GM10266 (cell line): Measurements from ENCODE around the gene GTF2A1.

ENCODE experiments used
- DNase-seq: peaks from one replicate; pipeline ENCODE4 v3.0.0; 2012; ENCODE audit errors: extremely low spot score
- TF ChIP-seq, protein P1 (sequence below): IDR thresholded peaks from 2 replicates; pipeline ENCODE4 v1.5.1; 2012; ENCODE audit warnings: mild to moderate bottlenecking, low read depth; ENCODE audit not compliant: control insufficient read depth, insufficient read depth; ENCODE audit errors: missing control alignments

The GTF2A1 gene

DNA sequence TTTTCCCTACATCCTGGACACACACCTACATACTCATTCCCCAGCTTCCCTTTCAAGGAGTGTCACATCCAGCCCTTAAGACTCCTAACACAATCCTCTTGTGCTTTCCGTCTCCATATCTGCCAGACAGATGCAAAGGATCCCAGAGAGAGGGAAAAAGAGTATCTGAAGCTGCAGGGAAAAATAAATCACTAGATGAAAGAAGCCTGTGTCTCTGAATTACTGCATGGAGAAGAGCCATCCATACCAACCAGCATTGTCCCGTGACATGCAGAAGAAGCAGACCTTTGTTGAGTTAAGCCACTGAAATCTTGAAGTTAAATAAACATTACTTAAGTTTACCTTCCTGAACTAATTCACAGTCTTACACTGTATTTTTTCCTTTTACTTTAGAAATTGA is 54.6 kb downstream of the GTF2A1 start:
- TF ChIP-seq, protein P1, sequence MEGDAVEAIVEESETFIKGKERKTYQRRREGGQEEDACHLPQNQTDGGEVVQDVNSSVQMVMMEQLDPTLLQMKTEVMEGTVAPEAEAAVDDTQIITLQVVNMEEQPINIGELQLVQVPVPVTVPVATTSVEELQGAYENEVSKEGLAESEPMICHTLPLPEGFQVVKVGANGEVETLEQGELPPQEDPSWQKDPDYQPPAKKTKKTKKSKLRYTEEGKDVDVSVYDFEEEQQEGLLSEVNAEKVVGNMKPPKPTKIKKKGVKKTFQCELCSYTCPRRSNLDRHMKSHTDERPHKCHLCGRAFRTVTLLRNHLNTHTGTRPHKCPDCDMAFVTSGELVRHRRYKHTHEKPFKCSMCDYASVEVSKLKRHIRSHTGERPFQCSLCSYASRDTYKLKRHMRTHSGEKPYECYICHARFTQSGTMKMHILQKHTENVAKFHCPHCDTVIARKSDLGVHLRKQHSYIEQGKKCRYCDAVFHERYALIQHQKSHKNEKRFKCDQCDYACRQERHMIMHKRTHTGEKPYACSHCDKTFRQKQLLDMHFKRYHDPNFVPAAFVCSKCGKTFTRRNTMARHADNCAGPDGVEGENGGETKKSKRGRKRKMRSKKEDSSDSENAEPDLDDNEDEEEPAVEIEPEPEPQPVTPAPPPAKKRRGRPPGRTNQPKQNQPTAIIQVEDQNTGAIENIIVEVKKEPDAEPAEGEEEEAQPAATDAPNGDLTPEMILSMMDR, result no peak
- no peak for DNase-seq

DNA sequence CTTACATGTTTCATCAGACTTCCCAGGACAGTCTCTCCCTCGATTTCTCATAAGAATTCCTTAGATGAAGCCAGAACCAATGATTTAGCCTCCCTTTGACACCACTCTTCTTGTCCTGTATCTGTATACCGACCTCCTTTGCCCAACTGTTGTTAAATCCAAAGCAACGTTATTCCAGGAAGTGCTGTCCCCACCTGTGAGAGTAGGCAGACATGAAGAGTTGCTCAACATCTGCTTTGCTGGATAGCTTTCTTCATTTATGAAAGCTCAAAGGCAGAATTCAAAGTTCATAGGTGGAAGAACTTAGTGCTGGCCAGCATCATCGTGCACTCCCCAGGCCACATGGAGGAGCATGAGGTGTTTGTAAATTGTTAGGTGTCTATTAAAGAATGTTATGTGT is 55.6 kb downstream of the GTF2A1 start:
- no peak for DNase-seq
- TF ChIP-seq, protein P1, result no peak

DNA sequence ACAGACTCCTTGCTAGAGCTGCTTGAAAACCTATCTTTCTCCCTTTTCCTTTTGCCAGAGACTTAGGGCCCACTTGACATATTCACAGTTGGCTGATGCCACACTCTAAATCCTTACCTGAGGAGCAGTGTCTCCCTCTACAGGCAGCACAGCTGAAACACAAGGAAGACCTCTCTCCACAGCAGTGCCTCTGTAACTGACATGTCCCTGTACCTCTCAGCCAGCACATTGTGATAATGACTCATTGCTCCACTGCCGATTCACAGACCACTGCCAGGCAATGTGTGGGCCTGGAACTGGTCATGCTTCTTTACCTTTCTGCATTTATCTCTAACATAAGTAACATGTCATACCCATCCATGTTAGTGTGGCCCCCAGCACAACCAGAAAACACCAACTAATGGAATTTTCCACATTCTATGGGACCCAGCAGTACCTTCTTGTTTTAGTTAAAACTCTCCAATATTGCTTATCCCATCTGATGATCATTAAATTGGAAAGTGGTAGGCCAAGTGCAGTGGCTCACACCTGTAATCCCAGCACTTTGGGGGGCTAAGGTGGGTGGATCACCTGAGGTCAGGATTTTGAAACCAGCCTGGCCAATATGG is 56.5 kb downstream of the GTF2A1 start:
- peak; percentile 51 for DNase-seq
- TF ChIP-seq, protein P1, result peak; percentile 76

DNA sequence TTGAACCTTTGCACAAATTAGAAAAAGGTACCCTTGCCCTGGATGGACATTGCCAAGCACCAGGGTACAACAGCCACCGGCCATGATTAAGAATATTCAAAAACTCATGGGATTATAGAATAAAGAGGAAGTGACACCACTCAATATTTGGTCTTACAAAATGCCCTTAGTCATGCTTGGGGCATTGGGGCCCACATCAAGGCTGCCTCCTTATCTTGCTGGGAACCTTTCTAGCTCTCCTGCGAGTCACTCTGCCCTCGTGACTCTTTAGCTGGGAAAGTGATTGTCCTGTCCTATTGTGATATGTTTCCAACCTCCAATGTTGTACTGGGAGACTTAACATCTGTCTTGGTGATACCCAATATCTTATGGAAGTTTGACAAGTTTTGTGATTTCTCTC is 57.8 kb downstream of the GTF2A1 start:
- DNase-seq, result no peak
- TF ChIP-seq, protein P1, result no peak

DNA sequence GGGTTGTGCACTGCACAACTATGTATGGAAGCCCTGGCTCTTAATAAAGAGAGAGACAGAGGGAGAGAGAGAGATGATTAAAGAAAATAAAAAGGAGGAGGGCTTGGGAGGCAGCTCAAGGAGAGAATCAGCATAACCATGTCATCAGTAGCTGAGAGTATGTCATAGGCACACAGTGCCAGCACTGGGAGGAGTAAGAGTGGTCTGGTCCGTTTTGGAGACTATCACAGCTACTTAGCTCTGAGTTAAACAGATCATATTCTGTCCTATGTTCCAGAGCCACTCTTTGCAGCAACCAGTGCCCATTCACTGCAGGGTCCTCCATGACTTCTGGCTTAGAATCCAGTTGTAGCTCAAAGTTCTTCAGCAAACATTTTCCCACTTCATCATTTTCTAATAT is 59.0 kb downstream of the GTF2A1 start:
- TF ChIP-seq, protein P1, result no peak
- no peak for DNase-seq

DNA sequence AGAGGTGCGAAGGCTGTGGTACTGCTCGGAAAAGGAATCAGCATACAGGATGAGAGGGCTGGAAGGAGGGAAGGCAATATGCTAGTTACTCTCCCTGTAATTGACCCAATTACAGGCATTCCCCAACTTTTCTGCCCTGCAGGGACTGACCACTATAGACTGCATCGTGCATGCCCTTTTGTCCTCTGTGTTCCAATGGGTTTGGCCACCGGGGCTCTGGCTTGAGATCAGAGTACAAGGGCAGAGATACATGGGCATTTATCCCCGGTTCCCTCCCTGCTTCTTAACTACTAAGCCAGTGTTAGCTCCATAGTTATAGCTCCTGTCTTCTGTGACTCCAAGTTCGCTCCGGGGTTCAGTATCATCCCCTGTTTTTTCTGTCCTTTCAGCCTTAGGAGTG is 59.7 kb downstream of the GTF2A1 start:
- no peak for DNase-seq
- TF ChIP-seq, protein P1, result no peak

DNA sequence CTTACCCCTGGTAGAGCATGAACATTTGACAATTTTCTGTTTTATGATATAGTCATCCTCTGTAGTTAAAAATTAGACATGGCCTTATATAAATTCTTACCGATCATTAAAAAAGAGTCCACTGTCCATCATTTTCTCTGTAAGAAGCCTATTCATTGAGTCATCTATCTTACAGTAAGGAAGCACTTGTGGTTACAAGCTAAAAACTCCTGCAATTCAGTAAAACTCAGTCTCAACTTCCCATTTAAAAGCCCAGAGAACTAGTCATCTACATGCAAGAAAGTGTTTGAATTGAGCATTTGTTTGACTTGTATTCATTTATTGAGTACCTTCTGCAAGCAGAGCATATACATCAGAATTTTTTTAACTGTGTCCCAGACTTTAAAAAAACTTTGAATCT is 63.3 kb downstream of the GTF2A1 start:
- DNase-seq, result no peak

More for the DNA sequence above, 63.3 kb downstream of the GTF2A1 start:
- TF ChIP-seq, protein P1, result no peak
